K562 (cell line): ENCODE measurements around the gene ALDH3A2. TPM values are rescaled to one million over a fixed set of nuclear protein-coding genes. Genes with fewer than 3 reads are reported as not detected.

Source experiments
- ATAC-seq: fragments of 200-7000 bp; cut with Tn5 transposase; 3 replicates; pipeline ENCODE4 v1.9.1; 2020; ENCODE audit warnings: moderate library complexity
- BruUV-seq: library from RNA; stranded (reverse); fragments of 400-500 nt; replicated peaks from 2 replicates; lab custom pipeline; 2021; lab: Mats Ljungman, UMichigan
- CTCF ChIA-PET: fragments of 300-600 bp; formaldehyde crosslinking; extraction: SDS; loops from one replicate; lab custom pipeline; 2021; ENCODE audit warnings: low intra/inter-chr PET ratio; lab: Yijun Ruan, JAX
- POLR2A ChIA-PET: fragments of 300-600, 350-650 bp; sonication (Branson Sonifier 250); formaldehyde crosslinking; extraction: SDS; loops from one replicate; lab custom pipeline; 2021; ENCODE audit warnings: antibody characterized with exemption, inconsistent platforms; lab: Yijun Ruan, JAX
- DNase-seq, 4 experiments: peaks; one replicate each; pipeline versions ENCODE4 v3.0.0 to v3.0.0-alpha.2; 2011 to 2018; ENCODE audit warnings: low spot score in 3 of 4, mixed read lengths in 3 of 4; ENCODE audit errors: extremely low read depth in 1 of 4
- FAIRE-seq: peaks from 2 replicates; lab custom pipeline; 2011; peaks lifted over from hg19 to GRCh38; lab: Jason Lieb, UNC
- H2AFZ ChIP-seq: 2 replicates; pipeline ENCODE4 v1.6.0; 2011; ENCODE audit warnings: low read depth, low read length, control low read depth, inconsistent platforms
- H3K27ac ChIP-seq: fragments of 200-600 bp; 3 replicates; pipeline ENCODE4 v1.8.0; 2011; ENCODE audit warnings: low read depth, mild to moderate bottlenecking, control low read depth, inconsistent platforms, low read length, moderate library complexity, mixed read lengths; ENCODE audit errors: extremely low read depth
- H3K27me3 ChIP-seq, 2 experiments: fragments of 300-600 bp in 1 of 2; 2 replicates in 1 of 2; 3 replicates in 1 of 2; pipeline versions ENCODE4 v1.6.0 to v1.8.0; 2011; ENCODE audit warnings: inconsistent platforms in 2 of 2, low read length in 2 of 2, mild to moderate bottlenecking in 1 of 2, mixed read lengths in 1 of 2, moderate library complexity in 1 of 2; ENCODE audit not compliant: control insufficient read depth in 2 of 2, insufficient read depth in 2 of 2
- H3K36me3 ChIP-seq: fragments of 300-600 bp; 3 replicates; pipeline ENCODE4 v1.8.0; 2011; ENCODE audit warnings: mild to moderate bottlenecking, low read length, inconsistent platforms; ENCODE audit not compliant: control insufficient read depth, insufficient read depth
- H3K4me1 ChIP-seq, 2 experiments: fragments of 200-600 bp in 1 of 2; replicated peaks in 1 of 2; 2 replicates in 1 of 2; 3 replicates in 1 of 2; pipeline versions ENCODE4 v1.5.1 to v1.8.0; 2011; ENCODE audit warnings: inconsistent platforms in 2 of 2, low read length in 2 of 2, mild to moderate bottlenecking in 1 of 2, mixed read lengths in 1 of 2, moderate library complexity in 1 of 2; ENCODE audit not compliant: control insufficient read depth in 2 of 2, insufficient read depth in 2 of 2
- H3K4me2 ChIP-seq: 2 replicates; pipeline ENCODE4 v1.6.1; 2011; ENCODE audit warnings: low read length, control low read depth, inconsistent platforms, mixed read lengths; ENCODE audit not compliant: insufficient read depth
- H3K4me3 ChIP-seq: fragments of 200-600 bp; sonication (generic), shearing (Covaris generic); 2 replicates; pipeline ENCODE4 v1.5.1; 2016; ENCODE audit warnings: control low read depth, inconsistent platforms
- H3K79me2 ChIP-seq: fragments of 200-600 bp; 3 replicates; pipeline ENCODE4 v1.8.0; 2011; ENCODE audit warnings: low read length, inconsistent platforms; ENCODE audit not compliant: control insufficient read depth, insufficient read depth
- H3K9ac ChIP-seq, 2 experiments: 2 replicates each; pipeline versions ENCODE4 v1.6.0 to v1.6.1; 2011; ENCODE audit warnings: low read depth in 2 of 2, low read length in 2 of 2, control low read depth in 1 of 2, inconsistent platforms in 1 of 2, mild to moderate bottlenecking in 1 of 2, mixed read lengths in 1 of 2; ENCODE audit not compliant: insufficient read depth in 1 of 2
- H3K9me1 ChIP-seq: one replicate; pipeline ENCODE4 v1.6.0; 2011; ENCODE audit warnings: inconsistent platforms, mild to moderate bottlenecking, low read length, moderate library complexity; ENCODE audit not compliant: control insufficient read depth, insufficient read depth
- H3K9me3 ChIP-seq: replicated peaks from 2 replicates; pipeline ENCODE4 v1.5.1; 2011; ENCODE audit warnings: low read depth, low read length, inconsistent platforms; ENCODE audit not compliant: control insufficient read depth, insufficient read depth
- H4K20me1 ChIP-seq: replicated peaks from 2 replicates; pipeline ENCODE4 v1.6.1; 2011; ENCODE audit warnings: low read length, inconsistent platforms, mixed read lengths; ENCODE audit not compliant: control insufficient read depth, insufficient read depth
- CHD1 ChIP-seq: fragments of 200-600 bp; sonication (generic); IDR thresholded peaks from one replicate; pipeline ENCODE4 v1.6.1; 2012; ENCODE audit warnings: mild to moderate bottlenecking, moderate library complexity, low read length, inconsistent platforms
- DNMT1 ChIP-seq: fragments of 450-650 bp; IDR thresholded peaks from 2 replicates; pipeline ENCODE4 v1.6.1; 2016; ENCODE audit warnings: antibody characterized with exemption, mild to moderate bottlenecking
- MAZ ChIP-seq, 2 experiments: fragments of 450-650 bp in 1 of 2; sonication (generic) in 1 of 2; formaldehyde crosslinking; IDR thresholded peaks in 1 of 2; conservative IDR thresholded peaks in 1 of 2; 2 replicates each; pipeline versions ENCODE4 v1.4.0 to v1.5.0; 2020; ENCODE audit warnings: mild to moderate bottlenecking in 1 of 2, missing genetic modification reagents in 1 of 2
- MEF2D ChIP-seq: conservative IDR thresholded peaks from 2 replicates; pipeline ENCODE4 v1.6.1; 2016; ENCODE audit warnings: low read depth, missing genetic modification characterization, missing compliant biosample characterization
- NR0B1 ChIP-seq: fragments of 450-650 bp; IDR thresholded peaks from one replicate; pipeline ENCODE4 v1.6.1; 2018; ENCODE audit warnings: mild to moderate bottlenecking, moderate library complexity; ENCODE audit not compliant: partially characterized antibody
- WGBS: fragments of 100-300 bp; shearing (Covaris generic); methylation state at CpG from one replicate; pipeline ENCODE4 v1.1.6; 2016; ENCODE audit warnings: low coverage, mixed read lengths; ENCODE audit not compliant: insufficient coverage; ENCODE audit errors: missing lambda C conversion rate; 5-methylcytosine and 5-hydroxymethylcytosine counted together
- in situ Hi-C: fragments of 300-500 bp; cut with MboI; formaldehyde crosslinking; loops from 4 replicates; pipeline ENCODE4 v1.15.0; 2018; ENCODE audit warnings: inconsistent platforms, mixed read lengths
- intact Hi-C: fragments of 100-400 bp; cut with micrococcal nuclease; formaldehyde crosslinking; loops from 2 replicates; pipeline ENCODE4 v1.14.2; 2022
- polyA plus RNA-seq, 8 experiments: library from polyadenylated mRNA; depleted of rRNA in 4 of 8; stranded (reverse) in 5 of 8; unstranded in 3 of 8; fragments of >200 nt; fragmentation: Nextera tagmentation in 2 of 8; fragmentation: Illumina TruSeq in 1 of 8; extraction: Ambion mirVana in 2 of 8; extraction: Trizol in 1 of 8; gene quantifications; 2 replicates each; pipeline versions ENCODE4 v1.2.1 to v1.2.3, GENCODE V29; 2011 to 2014; ENCODE audit warnings: inconsistent platforms in 1 of 8, missing spikeins in 1 of 8
- total RNA-seq, 7 experiments: library from RNA; depleted of rRNA in 6 of 7; stranded (reverse); fragments of >200 nt in 6 of 7; fragmentation: Illumina TruSeq in 2 of 7; extraction: Trizol in 2 of 7; gene quantifications; 2 replicates each; pipeline versions ENCODE4 v1.2.1 to v1.2.3, GENCODE V29; 2011 to 2021; ENCODE audit warnings: low replicate concordance in 1 of 7

The ALDH3A2 gene
- total and polyA plus RNA-seq, 9 of the 15 experiments (the other 6 are each of a cell fraction or from before 2014, with no cell fraction given) = 0.01 to 0.78 (median 0.12) TPM; not detected in 5

- peaks cover 0 to 24% of the 10 kb centered on the region in 2 experiments; a peak in 2 of 5 replicates for H3K27me3 ChIP-seq
- no peak overlapping the region for H3K9ac ChIP-seq
- H3K9me1 ChIP-seq = no peaks in the 10 kb centered on the region
- ATAC-seq (no peak), DNase-seq (no peak), FAIRE-seq (no peak)
- H2AFZ ChIP-seq = no peak overlapping the region
- intact Hi-C loops (no loop called here), in situ Hi-C loops (no loop called here)
- BruUV-seq = no TSS peak
- no peaks in the 10 kb centered on the region; the same call in 1 of the 2 replicates for H4K20me1 ChIP-seq
- H3K36me3 ChIP-seq = no peaks in the 10 kb centered on the region
- no peak for TF ChIP-seq NR0B1
- TF ChIP-seq MAZ (CRISPR knock-in tag; conservative IDR thresholded peaks at IDR 0.05 in 1 of 2, IDR thresholded peaks at IDR 0.05 in 1 of 2) = no peak
- TF ChIP-seq DNMT1 = no peak
- TF ChIP-seq CHD1 = no peak
- TF ChIP-seq MEF2D = no peak
- no peaks in the 10 kb centered on the region for H3K9me3 ChIP-seq
- no peak overlapping the region for H3K27ac ChIP-seq
- no peak overlapping the region for H3K4me2 ChIP-seq
- ChIA-PET POLR2A (interaction anchor here (0.8 kb wide), 1 partner anchor 1973 kb away, joined by 5 read pairs; no protein-coding TSS in a partner anchor), CTCF (no interaction called here)
- H3K79me2 ChIP-seq = no peaks in the 10 kb centered on the region
- H3K4me3 ChIP-seq = no peak overlapping the region
- WGBS = 0% methylated on average over 2 of the region's 3 CpGs
- H3K4me1 ChIP-seq = peaks cover 0 to 6% of the 10 kb centered on the region in 2 experiments; a peak in 2 of 5 replicates
These were observed 61.3 kb downstream of the ALDH3A2 start for GRCh38 chr17:19709841-19710240.
